GM12878 (cell line): Measurements from ENCODE around the gene IFNGR2. TPM values are rescaled to one million over a fixed set of nuclear protein-coding genes. Genes with fewer than 3 reads are reported as not detected.
A peak's percentile ranks its signal among the peaks of the same experiment; 100 is the strongest.

ENCODE experiments used
- BACH1 ChIP-seq: fragments of 450-650 bp; IDR thresholded peaks from 2 replicates; pipeline ENCODE4 v1.6.1; 2017; ENCODE audit warnings: mild to moderate bottlenecking, borderline replicate concordance
- E4F1 ChIP-seq: fragments of 450-650 bp; IDR thresholded peaks from 2 replicates; pipeline ENCODE4 v1.6.1; 2018; ENCODE audit warnings: borderline replicate concordance, mild to moderate bottlenecking; ENCODE audit not compliant: partially characterized antibody
- ETV6 ChIP-seq, 2 experiments: fragments of 450-650 bp in 1 of 2; IDR thresholded peaks in 1 of 2; conservative IDR thresholded peaks in 1 of 2; 2 replicates each; pipeline ENCODE4 v1.6.1; 2014; ENCODE audit warnings: antibody characterized with exemption in 1 of 2, borderline replicate concordance in 1 of 2, low read depth in 1 of 2, mild to moderate bottlenecking in 1 of 2, moderate library complexity in 1 of 2
- KLF5 ChIP-seq: fragments of 450-650 bp; IDR thresholded peaks from 2 replicates; pipeline ENCODE4 v1.6.1; 2014; ENCODE audit warnings: mild to moderate bottlenecking; ENCODE audit not compliant: partially characterized antibody
- MEF2B ChIP-seq: fragments of 450-650 bp; IDR thresholded peaks from 2 replicates; pipeline ENCODE4 v1.6.1; 2018; ENCODE audit warnings: mild to moderate bottlenecking, moderate library complexity; ENCODE audit not compliant: partially characterized antibody, poor library complexity, severe bottlenecking
- MLLT1 ChIP-seq: fragments of 450-650 bp; IDR thresholded peaks from 2 replicates; pipeline ENCODE4 v1.6.1; 2016; ENCODE audit warnings: mild to moderate bottlenecking
- NR2C2 ChIP-seq: IDR thresholded peaks from 2 replicates; pipeline ENCODE4 v1.6.1; 2011; ENCODE audit warnings: borderline replicate concordance, low read depth; ENCODE audit not compliant: control insufficient read depth, insufficient read length
- PAX8 ChIP-seq: fragments of 450-650 bp; IDR thresholded peaks from 2 replicates; pipeline ENCODE4 v1.6.1; 2017; ENCODE audit warnings: mild to moderate bottlenecking, moderate library complexity
- POLR2AphosphoS2 ChIP-seq: IDR thresholded peaks from 2 replicates; pipeline ENCODE4 v1.6.1; 2011; ENCODE audit warnings: low read depth, mild to moderate bottlenecking, low read length, improper control_type of control experiment, moderate library complexity
- RAD21 ChIP-seq: IDR thresholded peaks from 2 replicates; pipeline ENCODE4 v1.6.1; 2011; ENCODE audit warnings: mild to moderate bottlenecking, low read depth, low read length, moderate library complexity; ENCODE audit not compliant: insufficient read depth
- RB1 ChIP-seq: fragments of 450-650 bp; formaldehyde crosslinking; IDR thresholded peaks from 2 replicates; pipeline ENCODE4 v1.6.1; 2017; ENCODE audit warnings: mild to moderate bottlenecking, borderline replicate concordance
- RBBP5 ChIP-seq: fragments of 200-600 bp; sonication (generic); conservative IDR thresholded peaks from 2 replicates; pipeline ENCODE4 v1.6.1; 2016
- SIX5 ChIP-seq: IDR thresholded peaks from 2 replicates; pipeline ENCODE4 v1.6.1; 2011; ENCODE audit warnings: mild to moderate bottlenecking, low read depth, low read length, moderate library complexity; ENCODE audit not compliant: severe bottlenecking
- SREBF1 ChIP-seq: IDR thresholded peaks from 2 replicates; pipeline ENCODE4 v1.6.1; 2012; ENCODE audit warnings: mild to moderate bottlenecking, low read length
- SRF ChIP-seq, 2 experiments: IDR thresholded peaks; 2 replicates each; pipeline ENCODE4 v1.6.1; 2011; ENCODE audit warnings: low read depth in 2 of 2, low read length in 2 of 2, mild to moderate bottlenecking in 1 of 2, moderate library complexity in 1 of 2
- TCF3 ChIP-seq: IDR thresholded peaks from 2 replicates; pipeline ENCODE4 v1.6.1; 2012; ENCODE audit warnings: low read depth, mild to moderate bottlenecking, low read length, borderline replicate concordance; ENCODE audit not compliant: insufficient read depth
- USF1 ChIP-seq: IDR thresholded peaks from 2 replicates; pipeline ENCODE4 v1.6.1; 2011; ENCODE audit warnings: borderline replicate concordance, low read depth, mild to moderate bottlenecking, moderate library complexity, mixed read lengths, low read length; ENCODE audit not compliant: insufficient read depth; ENCODE audit errors: extremely low read length
- YBX1 ChIP-seq: fragments of 450-650 bp; IDR thresholded peaks from 2 replicates; pipeline ENCODE4 v1.6.1; 2016; ENCODE audit warnings: antibody characterized with exemption
- ZBED1 ChIP-seq: IDR thresholded peaks from 2 replicates; pipeline ENCODE4 v1.6.1; 2016; ENCODE audit warnings: borderline replicate concordance
- ZNF207 ChIP-seq: fragments of 450-650 bp; IDR thresholded peaks from 2 replicates; pipeline ENCODE4 v1.6.1; 2014; ENCODE audit warnings: antibody characterized with exemption, mild to moderate bottlenecking, borderline replicate concordance
- ZNF24 ChIP-seq: fragments of 450-650 bp; IDR thresholded peaks from 2 replicates; pipeline ENCODE4 v1.6.1; 2017; ENCODE audit warnings: antibody characterized with exemption, mild to moderate bottlenecking
- ZNF687 ChIP-seq: fragments of 450-650 bp; IDR thresholded peaks from 2 replicates; pipeline ENCODE4 v1.6.1; 2017; ENCODE audit warnings: mild to moderate bottlenecking, moderate library complexity
- polyA plus RNA-seq, 11 experiments: library from polyadenylated mRNA; depleted of rRNA in 4 of 11; unstranded in 6 of 11; stranded (reverse) in 5 of 11; fragments of >200 nt; fragmentation: Nextera tagmentation in 4 of 11; fragmentation: Illumina TruSeq in 1 of 11; extraction: Ambion mirVana in 4 of 11; extraction: Trizol in 1 of 11; gene quantifications; 1 replicate in 1 of 11; 2 replicates in 10 of 11; pipeline versions ENCODE4 v1.2.1 to v1.2.3, GENCODE V29; 2011 to 2016; ENCODE audit warnings: inconsistent platforms in 2 of 11, missing spikeins in 2 of 11, low read depth in 1 of 11
- total RNA-seq, 4 experiments: library from RNA; depleted of rRNA in 3 of 4; stranded (reverse); fragments of >200 nt in 3 of 4; fragmentation: Illumina TruSeq in 1 of 4; extraction: Trizol in 1 of 4; gene quantifications; 2 replicates each; pipeline versions ENCODE4 v1.2.1 to v1.2.3, GENCODE V29; 2013 to 2021

Gene IFNGR2
- total and polyA plus RNA-seq, 10 of the 15 experiments (the other 5 are each of a cell fraction or from before 2014, with no cell fraction given): 23.6 to 98.8 (median 77.0) TPM

GRCh38 chr21:33434770-33435360, 31.7 kb downstream of the IFNGR2 start (continued):
- TF ChIP-seq SRF (IDR thresholded peaks at IDR 0.05; ENCODE audit: low read depth in 2 of 2, low read length in 2 of 2): no peak
- TF ChIP-seq MEF2B: peak; percentile 94
- no peak for TF ChIP-seq RB1
- TF ChIP-seq E4F1: no peak
- TF ChIP-seq YBX1: no peak
- TF ChIP-seq ETV6 (conservative IDR thresholded peaks at IDR 0.05 in 1 of 2, IDR thresholded peaks at IDR 0.05 in 1 of 2; ENCODE audit: borderline replicate concordance in 1 of 2, low read depth in 1 of 2): peak in 1 of 2 experiments; percentile 79; a peak in 1 of 4 replicates
- TF ChIP-seq BACH1: peak; percentile 35; the same call in 1 of the 2 replicates
- TF ChIP-seq MLLT1: peak; percentile 56
- no peak for TF ChIP-seq ZNF207
- TF ChIP-seq RAD21: no peak
- no peak for TF ChIP-seq USF1
- no peak for TF ChIP-seq SIX5
- peak; percentile 56; the same call in 1 of the 2 replicates for TF ChIP-seq ZNF24
- peak; percentile 93 for TF ChIP-seq ZBED1
- TF ChIP-seq SREBF1: no peak
- peak; percentile 29 for TF ChIP-seq KLF5
- TF ChIP-seq ZNF687: peak; percentile 90; the same call in 1 of the 2 replicates
- no peak for TF ChIP-seq POLR2AphosphoS2
- TF ChIP-seq NR2C2: no peak
- TF ChIP-seq PAX8: no peak
- TF ChIP-seq RBBP5: no peak
- TF ChIP-seq TCF3: no peak
